HCT116 (cell line): Measurements from ENCODE around the gene FBXW2. TPM values are rescaled to one million over a fixed set of nuclear protein-coding genes. Genes with fewer than 3 reads are reported as not detected.

Experiments used
- ATAC-seq: fragments of 200-7000 bp; cut with Tn5 transposase; 2 replicates; pipeline ENCODE4 v1.9.1; 2020; ENCODE audit warnings: mild to moderate bottlenecking, moderate library complexity
- BruUV-seq: library from RNA; stranded (reverse); fragments of 400-500 nt; replicated peaks from 2 replicates; lab custom pipeline; 2021; lab: Mats Ljungman, UMichigan
- CTCF ChIA-PET: fragments of 300-600 bp; sonication (Branson Sonifier 250); formaldehyde crosslinking; loops from one replicate; lab custom pipeline; 2021; ENCODE audit warnings: antibody characterized with exemption; lab: Charles Lee
- POLR2A ChIA-PET: fragments of 300-600, 350-600 bp; sonication (Branson Sonifier 250); formaldehyde crosslinking; loops from one replicate; lab custom pipeline; 2021; ENCODE audit warnings: antibody characterized with exemption; lab: Charles Lee
- RAD21 ChIA-PET, 2 experiments: fragments of 300-600 bp; sonication (Branson Sonifier 250); formaldehyde crosslinking; loops; one replicate each; lab custom pipeline; 2023; ENCODE audit warnings: low total read pairs in 2 of 2; ENCODE audit not compliant: uncharacterized antibody in 2 of 2, unreplicated experiment in 2 of 2, low non-redundant PET in 1 of 2; lab: Charles Lee
- DNase-seq: peaks from one replicate; pipeline ENCODE4 v3.0.0-alpha.2; 2010; ENCODE audit warnings: low read depth, low spot score
- H2AFZ ChIP-seq: fragments of 200-600 bp; shearing (Covaris generic), sonication (generic); 2 replicates; pipeline ENCODE4 v1.6.1; 2017; ENCODE audit warnings: low read depth, mixed run types, mixed read lengths, antibody characterized with exemption, low read length; ENCODE audit not compliant: poor library complexity, severe bottlenecking
- H3K27ac ChIP-seq: 2 replicates; pipeline ENCODE4 v1.5.1; 2012; ENCODE audit warnings: low read depth, low read length
- H3K27me3 ChIP-seq: fragments of 200-600 bp; sonication (generic); 2 replicates; pipeline ENCODE4 v1.6.1; 2016; ENCODE audit warnings: mixed run types, low read length, mixed read lengths; ENCODE audit not compliant: insufficient read depth
- H3K36me3 ChIP-seq, 2 experiments: fragments of 200-500 bp in 1 of 2; fragments of 200-600 bp in 1 of 2; sonication (Bioruptor generic) in 1 of 2; sonication (generic) in 1 of 2; 2 replicates each; pipeline versions ENCODE4 v1.5.1 to v1.6.1; 2014 to 2016; ENCODE audit warnings: low read length in 2 of 2, inconsistent platforms in 1 of 2, mixed read lengths in 1 of 2, mixed run types in 1 of 2; ENCODE audit not compliant: insufficient read depth in 2 of 2, control insufficient read depth in 1 of 2
- H3K4me1 ChIP-seq, 2 experiments: fragments of 200-600 bp in 1 of 2; sonication (generic) in 1 of 2; 2 replicates each; pipeline versions ENCODE4 v1.5.1 to v1.6.1; 2012 to 2017; ENCODE audit warnings: low read length in 2 of 2, inconsistent platforms in 1 of 2, mild to moderate bottlenecking in 1 of 2, mixed read lengths in 1 of 2, mixed run types in 1 of 2, moderate library complexity in 1 of 2; ENCODE audit not compliant: insufficient read depth in 2 of 2, control insufficient read depth in 1 of 2
- H3K4me2 ChIP-seq: fragments of 200-600 bp; sonication (generic); 2 replicates; pipeline ENCODE4 v1.6.1; 2017; ENCODE audit warnings: mixed run types, low read length, mixed read lengths
- H3K4me3 ChIP-seq, 2 experiments: fragments of 200-600 bp in 1 of 2; sonication (generic) in 1 of 2; replicated peaks in 1 of 2; 2 replicates each; pipeline ENCODE4 v1.5.1; 2011 to 2016; ENCODE audit warnings: low read length in 2 of 2, control low read depth in 1 of 2, low read depth in 1 of 2, mild to moderate bottlenecking in 1 of 2, mixed read lengths in 1 of 2, mixed run types in 1 of 2
- H3K79me2 ChIP-seq: fragments of 200-600 bp; sonication (generic); 2 replicates; pipeline ENCODE4 v1.6.1; 2017; ENCODE audit warnings: mild to moderate bottlenecking, mixed run types, low read length, moderate library complexity, mixed read lengths; ENCODE audit not compliant: insufficient read depth
- H3K9ac ChIP-seq: fragments of 200-600 bp; sonication (generic); 2 replicates; pipeline ENCODE4 v1.6.1; 2016; ENCODE audit warnings: low read length, mixed read lengths
- H3K9me2 ChIP-seq: fragments of 200-600 bp; sonication (generic), shearing (Covaris generic); 2 replicates; pipeline ENCODE4 v1.6.1; 2017; ENCODE audit warnings: mixed run types, mild to moderate bottlenecking, moderate library complexity; ENCODE audit not compliant: insufficient read depth
- H3K9me3 ChIP-seq, 2 experiments: fragments of 200-500 bp in 1 of 2; fragments of 200-600 bp in 1 of 2; sonication (Bioruptor generic) in 1 of 2; sonication (generic) in 1 of 2; 2 replicates each; pipeline ENCODE4 v1.6.1; 2014 to 2017; ENCODE audit warnings: low read length in 2 of 2, mixed read lengths in 2 of 2, inconsistent platforms in 1 of 2, low read depth in 1 of 2, mild to moderate bottlenecking in 1 of 2, mixed run types in 1 of 2, moderate library complexity in 1 of 2; ENCODE audit not compliant: control insufficient read depth in 1 of 2, insufficient read depth in 1 of 2
- H4K20me1 ChIP-seq: fragments of 200-600 bp; sonication (generic), shearing (Covaris generic); 2 replicates; pipeline ENCODE4 v1.6.1; 2017; ENCODE audit warnings: mixed run types, mild to moderate bottlenecking, moderate library complexity; ENCODE audit not compliant: insufficient read depth
- CEBPB ChIP-seq: IDR thresholded peaks from 2 replicates; pipeline ENCODE4 v1.6.1; 2012; ENCODE audit warnings: low read depth
- EGR1 ChIP-seq: IDR thresholded peaks from 2 replicates; pipeline ENCODE4 v1.6.1; 2012; ENCODE audit warnings: low read depth
- EZH2 ChIP-seq: fragments of 200-600 bp; sonication (generic); IDR thresholded peaks from 2 replicates; pipeline ENCODE4 v1.6.1; 2017; ENCODE audit warnings: antibody characterized with exemption, mixed run types
- JUND ChIP-seq: IDR thresholded peaks from 2 replicates; pipeline ENCODE4 v1.6.1; 2012
- MAX ChIP-seq: IDR thresholded peaks from 2 replicates; pipeline ENCODE4 v1.6.1; 2012
- POLR2AphosphoS5 ChIP-seq: IDR thresholded peaks from 2 replicates; pipeline ENCODE4 v1.6.1; 2011; ENCODE audit warnings: mild to moderate bottlenecking, low read depth, low read length, moderate library complexity
- SIN3A ChIP-seq: IDR thresholded peaks from 2 replicates; pipeline ENCODE4 v1.6.1; 2012; ENCODE audit warnings: low read depth
- SP1 ChIP-seq: IDR thresholded peaks from 2 replicates; pipeline ENCODE4 v1.6.1; 2012; ENCODE audit warnings: low read depth
- SRF ChIP-seq: IDR thresholded peaks from 2 replicates; pipeline ENCODE4 v1.6.1; 2012; ENCODE audit warnings: low read depth
- TCF7L2 ChIP-seq: IDR thresholded peaks from 2 replicates; pipeline ENCODE4 v1.7.0; 2011; ENCODE audit warnings: borderline replicate concordance, inconsistent platforms; ENCODE audit not compliant: insufficient read depth, insufficient read length; ENCODE audit errors: extremely low read depth
- ZFX ChIP-seq: fragments of 450-650 bp; IDR thresholded peaks from 2 replicates; pipeline ENCODE4 v1.6.1; 2017
- intact Hi-C: fragments of 100-400 bp; cut with micrococcal nuclease; formaldehyde crosslinking; loops from 2 replicates; pipeline ENCODE4 v1.10.0; 2022
- total RNA-seq: library from RNA; stranded (reverse); gene quantifications from one replicate; pipeline ENCODE4 v1.2.1, GENCODE V29; 2021; ENCODE audit not compliant: unreplicated experiment
- TF ChIP-seq, protein P1 (sequence below): IDR thresholded peaks from 2 replicates; pipeline ENCODE4 v1.6.1; 2012; ENCODE audit warnings: low read depth
- TF ChIP-seq, protein P2 (sequence below): IDR thresholded peaks from 2 replicates; pipeline ENCODE4 v1.6.1; 2011; ENCODE audit warnings: mild to moderate bottlenecking, low read length, moderate library complexity; ENCODE audit not compliant: insufficient replicate concordance; ENCODE audit errors: extremely low read depth

The FBXW2 gene
- total RNA-seq, 1 experiment from 2014 or later = 59.6 TPM

DNA sequence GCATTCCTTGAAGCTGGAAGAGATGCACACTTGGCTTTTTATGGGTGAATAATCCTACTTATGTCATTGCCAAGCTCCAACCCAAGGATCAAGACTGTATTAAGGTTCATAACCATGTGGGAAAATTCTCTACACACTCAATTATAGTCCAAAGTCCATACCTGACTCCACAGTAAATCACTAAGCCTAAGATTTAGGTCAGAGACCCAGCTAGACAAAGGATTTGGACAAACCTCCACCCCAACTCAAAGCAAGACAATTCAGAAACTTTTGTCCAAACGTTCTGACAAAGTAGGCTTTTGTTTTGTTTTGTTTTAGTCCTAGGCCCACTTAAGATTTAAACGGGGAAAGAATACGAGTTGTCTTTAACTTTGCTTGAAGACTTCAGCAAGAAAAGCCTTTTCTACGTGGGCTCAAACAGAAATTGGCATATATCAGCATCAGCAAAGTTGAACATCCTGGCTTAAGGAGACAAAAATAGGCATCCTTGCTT lies 80.6 kb downstream of the FBXW2 start:
- Histone ChIP-seq H2AFZ (no peak overlapping the region), H3K27ac (no peak overlapping the region), H3K4me1 (peaks cover 19 to 56% of the 10 kb centered on the region in 2 experiments), H3K36me3 (no peaks in the 10 kb centered on the region), H3K4me2 (peak overlapping the region; percentile 95), H3K27me3 (no peaks in the 10 kb centered on the region), H3K4me3 (peak overlapping the region; percentile 62 to 73), H3K9me3 (no peaks in the 10 kb centered on the region)
- CTCF ChIA-PET = interaction anchor here (0.8 kb wide), 1 partner anchor 93 kb away, joined by 3 read pairs; no protein-coding TSS in a partner anchor
- RAD21 ChIA-PET = no interaction called here
- ATAC-seq = no peak
- intact Hi-C loops = no loop called here
- TF ChIP-seq JUND = no peak
- TF ChIP-seq EGR1 = no peak
- TF ChIP-seq POLR2AphosphoS5 = no peak
- no peak for TF ChIP-seq EZH2
- TF ChIP-seq SIN3A = no peak; the same call in 1 of the 2 replicates
- TF ChIP-seq MAX = no peak
- no peak for TF ChIP-seq CEBPB
- TF ChIP-seq, all 23 proteins: peak for 0
- Histone ChIP-seq H3K79me2 (peaks cover 6% of the 10 kb centered on the region), H3K9me2 (no peaks in the 10 kb centered on the region), H3K9ac (no peak overlapping the region), H4K20me1 (no peaks in the 10 kb centered on the region)
- BruUV-seq = TSS peak; percentile 45
- POLR2A ChIA-PET = interaction anchor here (1.1 kb wide), 1 partner anchor 13 kb away, joined by 4 read pairs; no protein-coding TSS in a partner anchor
- DNase-seq = no peak

GRCh38 chr9:120711841-120712538 lies 81.2 kb downstream of the FBXW2 start:
- POLR2A ChIA-PET = interaction anchor here (1.1 kb wide), 1 partner anchor 12 kb away, joined by 4 read pairs; no protein-coding TSS in a partner anchor
- ATAC-seq = no peak
- Histone ChIP-seq H3K4me3 (0 out of 4 replicates have a peak overlapping the region, but pooled peaks of 1 of the 2 experiments have one; percentile 73), H3K4me1 (peaks cover 19 to 56% of the 10 kb centered on the region in 2 experiments), H3K27ac (no peak overlapping the region), H3K4me2 (peak overlapping the region; percentile 95), H4K20me1 (no peaks in the 10 kb centered on the region), H3K9ac (no peak overlapping the region), H3K27me3 (no peaks in the 10 kb centered on the region), H2AFZ (no peak overlapping the region), H3K9me2 (no peaks in the 10 kb centered on the region), H3K36me3 (no peaks in the 10 kb centered on the region), H3K9me3 (no peaks in the 10 kb centered on the region), H3K79me2 (peaks cover 6% of the 10 kb centered on the region)
- CTCF ChIA-PET = interaction anchor here (0.8 kb wide), 1 partner anchor 92 kb away, joined by 3 read pairs; no protein-coding TSS in a partner anchor
- DNase-seq = no peak
- intact Hi-C loops = no loop called here
- TF ChIP-seq, protein P1, sequence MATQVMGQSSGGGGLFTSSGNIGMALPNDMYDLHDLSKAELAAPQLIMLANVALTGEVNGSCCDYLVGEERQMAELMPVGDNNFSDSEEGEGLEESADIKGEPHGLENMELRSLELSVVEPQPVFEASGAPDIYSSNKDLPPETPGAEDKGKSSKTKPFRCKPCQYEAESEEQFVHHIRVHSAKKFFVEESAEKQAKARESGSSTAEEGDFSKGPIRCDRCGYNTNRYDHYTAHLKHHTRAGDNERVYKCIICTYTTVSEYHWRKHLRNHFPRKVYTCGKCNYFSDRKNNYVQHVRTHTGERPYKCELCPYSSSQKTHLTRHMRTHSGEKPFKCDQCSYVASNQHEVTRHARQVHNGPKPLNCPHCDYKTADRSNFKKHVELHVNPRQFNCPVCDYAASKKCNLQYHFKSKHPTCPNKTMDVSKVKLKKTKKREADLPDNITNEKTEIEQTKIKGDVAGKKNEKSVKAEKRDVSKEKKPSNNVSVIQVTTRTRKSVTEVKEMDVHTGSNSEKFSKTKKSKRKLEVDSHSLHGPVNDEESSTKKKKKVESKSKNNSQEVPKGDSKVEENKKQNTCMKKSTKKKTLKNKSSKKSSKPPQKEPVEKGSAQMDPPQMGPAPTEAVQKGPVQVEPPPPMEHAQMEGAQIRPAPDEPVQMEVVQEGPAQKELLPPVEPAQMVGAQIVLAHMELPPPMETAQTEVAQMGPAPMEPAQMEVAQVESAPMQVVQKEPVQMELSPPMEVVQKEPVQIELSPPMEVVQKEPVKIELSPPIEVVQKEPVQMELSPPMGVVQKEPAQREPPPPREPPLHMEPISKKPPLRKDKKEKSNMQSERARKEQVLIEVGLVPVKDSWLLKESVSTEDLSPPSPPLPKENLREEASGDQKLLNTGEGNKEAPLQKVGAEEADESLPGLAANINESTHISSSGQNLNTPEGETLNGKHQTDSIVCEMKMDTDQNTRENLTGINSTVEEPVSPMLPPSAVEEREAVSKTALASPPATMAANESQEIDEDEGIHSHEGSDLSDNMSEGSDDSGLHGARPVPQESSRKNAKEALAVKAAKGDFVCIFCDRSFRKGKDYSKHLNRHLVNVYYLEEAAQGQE = no peak
- TF ChIP-seq TCF7L2 (no peak), EGR1 (0 out of 2 replicates have a peak, but pooled peaks have one; percentile 10), SRF (no peak), ZFX (no peak), SP1 (0 out of 2 replicates have a peak, but pooled peaks have one; percentile 13)
- TF ChIP-seq, protein P2, sequence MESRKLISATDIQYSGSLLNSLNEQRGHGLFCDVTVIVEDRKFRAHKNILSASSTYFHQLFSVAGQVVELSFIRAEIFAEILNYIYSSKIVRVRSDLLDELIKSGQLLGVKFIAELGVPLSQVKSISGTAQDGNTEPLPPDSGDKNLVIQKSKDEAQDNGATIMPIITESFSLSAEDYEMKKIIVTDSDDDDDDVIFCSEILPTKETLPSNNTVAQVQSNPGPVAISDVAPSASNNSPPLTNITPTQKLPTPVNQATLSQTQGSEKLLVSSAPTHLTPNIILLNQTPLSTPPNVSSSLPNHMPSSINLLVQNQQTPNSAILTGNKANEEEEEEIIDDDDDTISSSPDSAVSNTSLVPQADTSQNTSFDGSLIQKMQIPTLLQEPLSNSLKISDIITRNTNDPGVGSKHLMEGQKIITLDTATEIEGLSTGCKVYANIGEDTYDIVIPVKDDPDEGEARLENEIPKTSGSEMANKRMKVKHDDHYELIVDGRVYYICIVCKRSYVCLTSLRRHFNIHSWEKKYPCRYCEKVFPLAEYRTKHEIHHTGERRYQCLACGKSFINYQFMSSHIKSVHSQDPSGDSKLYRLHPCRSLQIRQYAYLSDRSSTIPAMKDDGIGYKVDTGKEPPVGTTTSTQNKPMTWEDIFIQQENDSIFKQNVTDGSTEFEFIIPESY = no peak
- BruUV-seq = no TSS peak
- RAD21 ChIA-PET = no interaction called here
